HTR-8/SVneo (cell line): Measurements from ENCODE around the gene ABCA9.
"Not testable (repeated sequence)": the region's sequence is repeated elsewhere in the genome, so short reads cannot be mapped to it uniquely, and the experiment has no call there.

ENCODE experiments used
- DNase-seq: peaks from one replicate; pipeline ENCODE4 v3.0.0; 2011; ENCODE audit warnings: low spot score, mixed read lengths; ENCODE audit not compliant: insufficient read length
- FAIRE-seq: peaks from 2 replicates; lab custom pipeline; 2011; peaks lifted over from hg19 to GRCh38; lab: Jason Lieb, UNC

The ABCA9 gene

DNA sequence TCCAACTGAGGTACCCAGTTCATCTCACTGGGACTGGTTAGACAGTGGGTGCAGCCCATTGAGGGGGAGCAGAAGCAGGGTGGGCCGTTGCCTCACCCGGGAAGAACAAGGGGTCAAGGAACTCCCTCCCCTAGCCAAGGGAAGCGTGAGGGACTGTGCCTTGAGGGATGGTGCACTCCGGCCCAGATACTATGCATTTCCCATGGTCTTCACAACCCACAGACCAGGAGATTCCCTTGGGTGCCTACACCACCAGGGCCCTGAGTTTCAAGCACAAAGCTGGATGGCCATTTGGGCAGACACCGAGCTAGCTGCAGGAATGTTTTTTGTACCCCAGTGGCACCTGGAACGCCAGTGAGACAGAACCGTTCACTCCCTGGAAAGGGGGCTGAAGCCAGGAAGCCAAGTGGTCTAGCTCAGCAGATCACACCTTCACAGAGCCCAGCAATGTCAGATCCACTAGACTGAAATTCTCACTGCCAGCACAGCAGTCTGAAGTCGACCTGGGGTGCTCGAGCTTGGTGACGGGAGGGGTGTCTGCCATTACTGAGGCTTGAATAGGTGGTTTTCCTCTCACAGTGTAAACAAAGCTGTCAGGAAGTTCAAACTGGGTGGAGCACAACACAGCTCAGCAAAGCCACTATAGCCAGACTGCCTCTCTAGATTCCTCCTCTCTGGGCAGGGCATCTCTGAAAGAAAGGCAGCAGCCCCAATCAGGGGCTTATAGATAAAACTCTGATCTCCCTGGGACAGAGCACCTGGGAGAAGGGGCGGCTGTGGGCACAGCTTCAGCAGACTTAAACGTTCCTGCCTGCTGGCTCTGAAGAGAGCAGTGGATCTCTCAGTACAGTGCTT is 9.9 kb upstream of the ABCA9 start:
- not testable (repeated sequence) for DNase-seq, FAIRE-seq

DNA sequence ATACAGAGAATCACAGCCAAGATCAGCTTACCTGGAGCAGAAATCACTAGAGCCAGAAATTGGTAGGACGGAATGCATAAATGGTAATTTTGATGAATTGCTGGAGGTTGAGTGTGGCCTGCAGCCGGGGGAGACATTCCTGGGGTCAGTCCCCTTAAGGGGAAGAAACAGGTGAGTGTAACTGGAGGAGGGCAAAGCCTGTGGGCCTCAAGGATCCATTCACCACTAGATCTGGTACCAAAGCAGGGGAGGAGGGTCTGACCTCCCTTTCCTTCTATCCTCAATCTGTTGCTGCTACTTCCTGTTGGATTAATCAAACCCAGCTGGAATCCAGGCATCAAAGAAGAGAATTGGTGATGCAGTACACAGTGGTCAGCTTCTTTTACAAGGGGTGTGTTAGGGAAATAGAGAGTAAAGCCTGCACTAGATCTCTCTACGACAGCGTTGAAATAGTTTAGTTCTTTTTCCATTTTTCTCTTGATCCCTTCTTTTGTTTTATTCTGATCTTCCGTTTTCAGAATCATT is 8.6 kb upstream of the ABCA9 start:
- no peak for FAIRE-seq
- DNase-seq = no peak

- DNase-seq (no peak), FAIRE-seq (no peak)
Measured at GRCh38 chr17:69067274-69068047, 6.7 kb upstream of the ABCA9 start.

GRCh38 chr17:69066482-69066881 is 5.8 kb upstream of the ABCA9 start:
- FAIRE-seq = no peak

GRCh38 chr17:69065113-69065512 is 4.4 kb upstream of the ABCA9 start:
- no peak for FAIRE-seq

More at GRCh38 chr17:69066482-69066881, 5.8 kb upstream of the ABCA9 start:
- no peak for DNase-seq

GRCh38 chr17:69064476-69064875 is 3.7 kb upstream of the ABCA9 start:
- DNase-seq (no peak), FAIRE-seq (no peak)

More at GRCh38 chr17:69065113-69065512, 4.4 kb upstream of the ABCA9 start:
- DNase-seq = no peak

GRCh38 chr17:69064001-69064400 is 3.3 kb upstream of the ABCA9 start:
- no peak for DNase-seq
- no peak for FAIRE-seq

DNA sequence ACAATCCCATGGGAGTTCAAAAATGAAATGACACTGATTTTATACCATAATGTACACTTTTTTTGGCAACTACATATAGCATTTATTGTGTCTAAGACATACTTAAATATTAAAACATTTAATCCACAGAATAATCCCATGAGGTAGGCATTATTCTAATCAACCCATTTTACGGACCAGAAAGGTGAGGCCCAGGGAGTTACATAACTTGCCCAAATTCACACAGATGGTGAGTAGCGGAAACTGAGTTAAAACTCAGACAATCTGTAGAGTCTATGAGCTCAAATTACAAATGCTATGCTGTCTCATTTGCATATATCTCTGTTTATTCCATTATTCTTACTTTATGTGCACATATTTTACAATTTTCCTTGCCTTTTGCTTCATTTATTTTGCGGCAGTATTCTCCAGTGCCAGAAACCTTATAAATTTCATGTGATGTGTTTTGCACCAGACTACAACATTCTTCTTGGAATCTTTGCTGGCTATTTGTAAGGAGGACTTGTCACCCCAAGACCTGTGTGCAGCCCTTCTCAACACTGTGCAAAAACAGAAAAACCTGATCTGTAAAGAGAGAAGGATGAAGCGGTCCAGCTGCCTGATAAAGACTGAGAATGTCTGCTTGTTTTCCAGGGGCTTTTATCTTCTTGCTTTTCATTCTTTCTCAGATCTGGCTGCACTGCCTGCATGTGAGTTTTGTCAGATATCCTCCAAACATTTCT is 2.3 kb upstream of the ABCA9 start:
- no peak for DNase-seq

DNA sequence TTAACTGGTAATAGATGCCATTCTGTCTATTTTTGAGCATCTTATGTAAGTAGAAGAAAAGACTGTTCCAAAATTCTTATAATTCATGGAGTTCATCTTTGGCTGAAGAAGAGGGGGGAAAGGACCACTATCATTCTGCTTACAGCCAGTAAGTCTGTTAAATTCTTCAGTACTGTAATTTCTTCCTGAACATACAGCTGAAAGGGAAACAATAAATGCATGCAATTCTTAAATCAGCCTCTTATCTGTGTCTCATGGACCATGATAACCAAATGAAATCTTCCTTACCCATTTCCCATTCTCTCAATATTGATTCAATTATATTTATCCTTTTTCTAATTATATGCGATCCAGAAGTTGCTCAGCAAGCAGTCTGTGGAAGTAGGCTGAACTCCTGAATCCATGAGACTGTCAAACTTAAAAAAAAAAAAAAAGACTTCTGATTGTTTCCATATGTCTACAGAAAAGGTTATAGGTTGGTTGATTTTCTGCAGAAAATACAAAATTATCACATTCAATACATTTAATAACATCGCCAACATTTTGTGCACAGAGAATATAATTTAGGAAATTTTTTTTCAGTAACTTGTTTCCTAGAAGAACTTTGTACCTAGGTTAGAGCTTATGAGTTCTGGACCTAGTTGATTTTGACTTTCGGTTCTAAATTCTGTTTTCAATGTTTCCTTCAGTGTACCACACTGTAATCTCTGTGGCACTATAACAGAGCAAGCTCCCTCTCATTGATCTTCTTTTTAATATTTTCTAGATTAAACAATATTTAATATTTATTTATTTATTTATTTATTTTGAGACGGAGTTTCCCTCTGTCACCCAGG is 1.2 kb upstream of the ABCA9 start:
- DNase-seq (no peak), FAIRE-seq (no peak)

More for the DNA sequence above, 2.3 kb upstream of the ABCA9 start:
- no peak for FAIRE-seq

- FAIRE-seq (no peak), DNase-seq (no peak)
Measured at GRCh38 chr17:69059458-69060175, 1.1 kb downstream of the ABCA9 start.

GRCh38 chr17:69058165-69058564 is 2.6 kb downstream of the ABCA9 start:
- DNase-seq (no peak), FAIRE-seq (no peak)

DNA sequence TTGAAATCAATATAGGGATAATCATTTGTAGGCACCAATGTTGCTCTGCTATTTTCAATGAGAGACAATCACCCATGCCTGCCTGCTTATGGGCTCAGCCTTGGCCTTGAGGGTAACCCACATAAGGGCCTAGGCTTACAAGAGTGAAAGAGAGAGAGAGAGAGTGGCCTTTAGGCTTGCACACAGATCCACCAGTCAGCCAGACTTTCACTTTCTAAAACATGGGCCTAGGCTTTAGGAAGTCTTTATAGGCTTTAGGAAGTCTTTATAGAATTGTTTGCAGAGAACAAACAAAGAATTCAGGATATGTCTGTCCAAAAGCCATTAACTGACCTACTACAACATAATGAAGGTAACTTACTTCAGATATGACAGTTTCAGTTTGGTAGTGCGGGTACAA is 3.4 kb downstream of the ABCA9 start:
- DNase-seq = no peak
- FAIRE-seq = no peak

GRCh38 chr17:69056179-69056823 is 4.4 kb downstream of the ABCA9 start:
- DNase-seq (no peak), FAIRE-seq (no peak)

DNA sequence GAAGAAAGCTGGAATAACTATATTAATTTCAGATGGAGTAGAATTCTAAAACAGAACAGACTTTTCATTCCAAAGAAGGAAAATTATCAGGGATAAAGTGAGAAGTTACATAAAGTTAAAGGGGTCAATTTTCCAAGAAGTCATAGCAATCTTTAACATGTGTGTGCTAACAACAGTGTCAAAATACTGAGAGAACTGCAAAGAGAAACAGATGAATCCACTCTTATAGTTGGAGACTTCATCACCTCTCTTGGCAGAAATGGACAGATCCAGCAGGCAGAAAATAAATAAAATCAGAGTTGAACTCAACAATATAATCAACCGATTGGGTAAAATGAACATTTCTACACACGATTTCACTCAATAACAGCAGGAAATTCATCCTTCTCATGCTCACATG is 5.4 kb downstream of the ABCA9 start:
- no peak for FAIRE-seq

DNA sequence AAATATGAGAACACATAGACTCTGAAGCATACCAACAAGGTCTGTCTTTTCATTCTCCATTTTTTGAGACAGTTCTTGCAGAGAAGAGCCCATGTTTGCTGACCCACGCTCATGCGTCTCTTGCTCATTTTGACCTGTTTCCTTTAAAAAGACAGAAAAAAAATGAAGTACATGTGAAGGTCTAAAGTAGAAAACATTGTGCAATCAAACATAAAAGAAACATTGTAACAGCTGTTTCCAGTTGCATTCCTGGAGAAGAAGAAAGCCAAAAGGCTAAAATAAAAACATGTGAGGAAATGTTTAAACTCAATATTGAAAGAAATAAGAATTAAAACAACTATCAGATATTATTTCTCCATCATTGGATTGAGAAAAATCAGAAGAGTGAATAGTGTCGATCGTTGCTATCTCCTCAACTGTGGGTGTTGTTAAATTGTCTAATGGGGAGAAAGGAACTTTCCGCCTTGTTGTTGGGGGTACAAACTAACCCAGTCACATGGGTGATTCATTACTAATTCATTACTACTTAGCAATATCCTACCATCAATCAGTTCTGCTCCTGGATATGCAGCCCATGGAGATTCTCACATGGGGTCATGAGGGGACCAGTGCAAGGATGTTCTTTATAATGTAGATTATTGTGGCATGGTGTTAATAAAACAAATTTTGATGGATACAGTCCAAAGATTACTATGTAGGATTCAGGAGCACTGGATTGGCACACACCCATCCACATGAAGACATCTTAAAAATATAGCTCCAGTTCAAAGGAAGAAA is 9.5 kb downstream of the ABCA9 start:
- DNase-seq = no peak

More for the DNA sequence above, 5.4 kb downstream of the ABCA9 start:
- no peak for DNase-seq

GRCh38 chr17:69048634-69049033 is 12.1 kb downstream of the ABCA9 start:
- DNase-seq (no peak), FAIRE-seq (no peak)

More for the DNA sequence above, 9.5 kb downstream of the ABCA9 start:
- no peak for FAIRE-seq

- FAIRE-seq (no peak), DNase-seq (no peak)
Measured at GRCh38 chr17:69047368-69048263, 13.1 kb downstream of the ABCA9 start.
